CD4-positive, alpha-beta T cell treated with Interleukin-6 at 100 ng/mL for 8 hours (primary cell): ENCODE results near the gene BOD1.
"Not testable (repeated sequence)": the region's sequence is repeated elsewhere in the genome, so short reads cannot be mapped to it uniquely, and the experiment has no call there.

Experiments used
- DNase-seq: peaks from one replicate; pipeline ENCODE4 v3.0.0-alpha.2; 2020; ENCODE audit warnings: mixed read lengths, low spot score

The BOD1 gene

GRCh38 chr5:173615884-173616576 is 420 bp downstream of the BOD1 start:
- DNase-seq: peak; percentile 65

DNA sequence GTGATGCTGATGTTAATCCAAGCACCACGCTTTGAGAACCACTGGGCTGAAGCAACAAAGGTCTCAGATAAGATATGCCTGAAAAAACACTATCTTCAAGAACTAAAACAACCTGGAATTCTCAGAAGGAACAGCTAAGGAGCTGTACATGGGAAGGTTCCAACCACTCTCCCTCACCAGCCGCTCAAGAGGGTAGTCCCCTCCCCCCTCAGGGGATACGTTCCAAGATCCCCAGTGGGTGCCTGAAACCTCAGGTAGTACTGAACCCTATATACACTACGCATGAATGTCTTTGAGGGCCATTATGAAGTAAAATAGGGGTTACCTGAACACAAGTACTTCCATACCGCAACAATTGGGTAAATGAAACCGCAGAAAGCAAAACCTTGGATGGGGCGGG is 1.9 kb downstream of the BOD1 start:
- no peak for DNase-seq

DNA sequence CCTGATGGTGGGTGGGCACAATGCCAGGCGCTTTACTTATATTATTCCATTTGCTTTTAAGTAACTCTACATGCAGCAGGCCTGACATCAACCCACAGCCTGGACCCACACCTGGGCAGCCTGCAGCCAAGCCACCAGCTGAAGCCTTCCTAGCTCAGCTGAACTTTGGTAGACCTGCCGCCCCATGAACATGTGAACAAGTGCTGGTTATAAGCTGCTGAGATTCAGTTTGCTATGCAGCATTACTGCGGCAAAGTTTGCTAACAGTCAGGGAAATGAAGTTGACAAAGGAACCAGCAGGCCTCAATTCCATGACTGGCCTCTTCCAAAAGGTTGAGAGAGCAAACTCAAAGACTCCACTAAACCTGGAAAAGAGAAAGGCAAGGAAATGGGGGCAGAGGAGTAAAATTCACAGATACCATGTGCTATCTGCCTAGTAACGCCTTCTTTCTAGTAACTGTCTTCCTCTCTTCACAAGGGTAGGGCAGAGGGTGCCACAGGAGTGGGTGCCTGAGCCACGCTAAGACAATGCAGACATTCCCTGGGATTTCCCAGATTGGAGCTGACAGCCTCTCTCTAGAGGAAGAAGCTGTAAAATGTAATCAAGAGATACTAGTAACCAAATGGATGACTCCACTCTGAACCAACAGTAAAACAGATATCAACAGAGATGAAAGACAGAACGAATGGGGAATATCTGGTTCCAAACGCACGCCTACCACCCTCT is 2.9 kb downstream of the BOD1 start:
- DNase-seq: no peak

DNA sequence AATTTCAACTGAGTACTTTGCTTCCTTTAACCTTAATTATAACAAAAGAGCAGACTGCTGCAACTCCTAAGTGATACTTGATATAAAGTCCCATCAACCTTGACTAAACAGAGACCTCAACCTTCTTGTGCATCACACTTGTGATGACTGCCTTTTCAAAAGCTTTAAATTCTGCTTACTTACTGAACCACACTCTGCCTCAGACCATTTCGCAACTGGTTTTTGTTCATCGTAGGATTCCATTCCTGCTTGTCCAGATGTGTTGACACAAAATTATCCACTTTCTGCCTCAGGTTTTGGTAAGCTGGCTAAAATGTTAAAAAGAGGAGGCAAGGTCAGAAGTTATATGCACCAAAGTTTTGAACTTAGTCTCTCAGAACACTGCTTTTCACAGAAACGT is 3.5 kb downstream of the BOD1 start:
- no peak for DNase-seq

DNA sequence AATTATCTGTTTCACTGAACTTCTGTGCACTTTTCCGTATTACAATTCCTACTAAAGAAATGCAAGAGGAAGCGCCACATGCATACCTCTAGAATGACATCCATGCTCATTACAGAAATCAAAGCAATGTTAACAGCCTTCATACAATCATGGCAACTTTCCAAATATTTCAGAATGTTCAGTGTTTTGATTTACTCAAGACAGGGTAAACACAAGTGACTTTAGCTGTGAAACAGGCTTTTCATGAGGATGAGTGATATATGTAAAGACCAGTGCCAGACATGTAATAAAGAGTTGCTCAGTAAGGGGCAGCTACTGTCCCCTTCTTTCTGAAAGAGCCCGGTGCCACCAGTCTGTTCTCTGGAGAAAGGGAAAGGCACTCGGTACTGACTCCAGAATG is 4.7 kb downstream of the BOD1 start:
- no peak for DNase-seq

- DNase-seq: no peak
Observed at GRCh38 chr5:173604141-173604540, 12.3 kb downstream of the BOD1 start.

DNA sequence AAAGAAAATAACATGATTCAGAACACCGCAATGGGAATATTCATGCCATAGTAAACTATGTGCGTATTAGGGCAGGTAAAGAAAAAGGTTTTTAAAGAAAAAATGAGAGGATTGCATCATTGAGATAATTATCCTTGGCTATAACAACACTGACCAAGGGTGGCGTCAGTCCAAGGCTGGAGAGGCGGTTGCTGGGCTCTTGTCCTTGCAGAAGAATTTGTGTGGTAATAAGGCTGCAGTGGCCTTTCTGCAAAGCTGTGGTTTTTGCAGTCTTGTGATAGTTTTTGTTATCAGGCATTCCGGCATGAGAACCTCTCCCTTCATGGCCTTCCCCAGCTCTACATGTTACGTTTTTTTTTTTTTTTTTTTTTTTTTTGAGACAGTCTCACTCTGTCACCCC is 14.0 kb downstream of the BOD1 start:
- DNase-seq: no peak

DNA sequence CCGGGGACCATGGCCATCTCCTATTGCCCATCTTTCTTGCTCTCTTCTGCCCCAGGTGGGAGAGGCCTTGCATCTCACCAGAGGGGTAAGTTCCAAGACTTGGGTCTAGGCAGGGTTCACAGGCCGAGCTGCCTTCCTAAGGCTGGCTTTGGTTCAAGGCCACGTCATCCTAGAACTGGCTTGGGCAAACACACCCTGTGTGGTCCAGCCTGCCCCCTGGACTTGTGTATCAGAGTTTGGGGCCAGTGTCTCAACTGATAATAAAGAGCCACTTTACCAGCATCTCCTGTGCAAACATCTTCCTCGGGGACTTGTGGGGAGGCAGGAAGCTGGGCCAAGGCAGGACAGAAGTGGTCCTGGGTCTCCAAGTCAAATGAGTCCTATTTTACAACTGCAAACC is 17.8 kb downstream of the BOD1 start:
- no peak for DNase-seq

DNA sequence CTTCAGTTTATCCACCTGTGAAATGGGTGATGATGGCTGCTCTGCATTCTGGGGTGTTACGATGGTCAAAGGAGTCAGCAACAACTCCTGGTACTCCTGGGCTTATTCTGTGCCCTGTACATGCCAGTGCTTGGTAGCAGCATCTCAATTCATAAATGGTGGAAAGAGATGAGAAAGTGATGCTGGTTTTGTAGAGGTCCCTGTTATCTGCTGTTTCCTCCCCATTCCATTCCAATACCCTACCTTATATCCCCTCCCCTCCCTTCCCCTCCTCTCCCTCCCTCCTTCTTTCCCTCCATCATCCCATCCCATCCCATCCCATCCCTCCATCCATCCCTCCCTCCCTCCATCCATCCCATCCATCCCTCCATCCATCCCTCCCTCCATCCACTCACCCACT is 19.1 kb downstream of the BOD1 start:
- DNase-seq: no peak

DNA sequence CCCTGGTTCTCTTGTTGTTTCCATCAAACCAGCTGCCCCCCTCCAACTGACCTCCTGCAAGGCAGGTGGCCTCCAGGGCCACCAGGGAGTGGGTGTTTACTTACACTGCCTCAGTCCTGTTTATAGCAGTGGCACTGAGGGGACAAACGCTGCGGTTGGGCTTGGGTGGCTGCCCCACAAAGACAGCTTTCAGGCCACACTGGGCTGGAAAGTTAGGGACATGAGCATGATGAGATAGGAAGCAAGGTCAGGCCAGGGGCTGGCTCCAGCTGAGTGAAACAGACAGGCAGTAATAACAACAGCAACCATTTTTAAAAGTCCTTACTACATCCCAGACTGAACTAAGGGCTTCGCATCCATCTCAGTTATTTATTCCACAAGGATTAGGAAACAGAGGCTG is 20.6 kb downstream of the BOD1 start:
- DNase-seq: no peak

DNA sequence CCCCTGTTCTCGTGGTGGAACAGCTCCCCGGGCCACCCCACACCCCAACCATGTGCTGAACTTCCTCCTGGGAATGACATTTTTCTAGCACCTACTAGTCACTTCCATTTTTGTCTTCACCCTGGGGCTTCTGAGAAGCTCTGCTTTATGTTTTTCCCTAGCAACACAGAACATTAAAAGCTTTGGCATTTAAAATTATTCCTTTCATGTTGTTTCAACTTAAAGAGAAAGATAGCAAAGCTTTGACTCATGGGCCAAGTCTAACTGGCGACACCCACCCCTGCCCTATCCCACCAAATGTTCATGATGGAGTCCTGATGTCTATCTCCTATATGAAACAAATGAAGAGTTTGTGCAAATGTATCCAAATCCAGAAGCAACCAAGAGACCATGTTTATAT is 22.4 kb downstream of the BOD1 start:
- DNase-seq: no peak

DNA sequence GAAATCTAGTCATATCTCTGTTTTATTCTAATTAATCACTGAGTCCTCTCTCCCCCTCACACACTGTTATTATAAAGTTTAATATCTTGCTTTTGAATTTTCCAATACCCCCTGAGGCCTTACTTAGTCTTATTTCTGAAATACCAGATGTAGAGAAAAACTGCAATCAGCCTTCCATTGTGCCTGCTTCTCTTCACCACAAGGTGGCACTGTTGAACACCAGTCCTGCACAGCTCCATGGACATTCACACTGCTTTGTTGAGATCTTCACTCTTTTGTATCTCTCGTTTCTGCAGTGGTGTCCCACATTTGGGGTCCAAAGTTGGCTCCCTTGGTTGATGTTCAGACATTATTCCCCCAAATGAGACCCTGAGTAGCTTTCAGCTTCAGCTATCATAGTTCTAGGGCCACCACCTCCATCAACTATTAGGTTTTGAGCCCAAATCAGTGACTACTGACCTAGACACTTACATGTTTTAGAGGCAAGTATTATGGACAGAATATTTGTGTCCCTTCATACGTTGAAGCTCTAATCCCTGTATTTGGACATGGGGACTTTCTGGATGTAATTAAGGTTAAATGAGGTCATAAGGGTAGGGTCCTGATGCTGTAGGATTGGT is 24.3 kb downstream of the BOD1 start:
- no peak for DNase-seq

GRCh38 chr5:173591056-173591514 is 25.4 kb downstream of the BOD1 start:
- DNase-seq: no peak

- no peak for DNase-seq
Observed at GRCh38 chr5:173590436-173591055, 25.9 kb downstream of the BOD1 start.

GRCh38 chr5:173586133-173586532 is 30.3 kb downstream of the BOD1 start:
- DNase-seq: not testable (repeated sequence)

DNA sequence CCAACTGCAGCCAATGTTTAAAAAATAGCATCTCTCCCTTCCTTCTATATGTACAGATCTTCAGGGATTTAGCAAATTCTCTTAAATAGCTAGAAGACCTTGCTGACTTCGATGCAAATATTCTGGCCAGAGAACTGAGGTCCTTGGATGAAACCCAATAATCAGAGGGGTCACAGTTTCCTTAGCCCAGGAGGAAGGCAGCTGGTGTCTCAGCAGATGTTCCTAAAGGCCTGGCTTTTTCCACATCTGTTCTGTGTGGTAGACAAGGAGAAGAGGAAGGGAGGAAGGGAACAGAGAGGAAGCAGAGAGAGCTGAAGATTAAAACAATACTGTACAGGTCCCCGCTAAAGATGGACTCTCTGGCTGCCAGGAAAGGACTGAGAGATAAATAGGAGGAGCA is 33.1 kb downstream of the BOD1 start:
- DNase-seq: no peak

GRCh38 chr5:173582216-173583111 is 34.0 kb downstream of the BOD1 start:
- no peak for DNase-seq

DNA sequence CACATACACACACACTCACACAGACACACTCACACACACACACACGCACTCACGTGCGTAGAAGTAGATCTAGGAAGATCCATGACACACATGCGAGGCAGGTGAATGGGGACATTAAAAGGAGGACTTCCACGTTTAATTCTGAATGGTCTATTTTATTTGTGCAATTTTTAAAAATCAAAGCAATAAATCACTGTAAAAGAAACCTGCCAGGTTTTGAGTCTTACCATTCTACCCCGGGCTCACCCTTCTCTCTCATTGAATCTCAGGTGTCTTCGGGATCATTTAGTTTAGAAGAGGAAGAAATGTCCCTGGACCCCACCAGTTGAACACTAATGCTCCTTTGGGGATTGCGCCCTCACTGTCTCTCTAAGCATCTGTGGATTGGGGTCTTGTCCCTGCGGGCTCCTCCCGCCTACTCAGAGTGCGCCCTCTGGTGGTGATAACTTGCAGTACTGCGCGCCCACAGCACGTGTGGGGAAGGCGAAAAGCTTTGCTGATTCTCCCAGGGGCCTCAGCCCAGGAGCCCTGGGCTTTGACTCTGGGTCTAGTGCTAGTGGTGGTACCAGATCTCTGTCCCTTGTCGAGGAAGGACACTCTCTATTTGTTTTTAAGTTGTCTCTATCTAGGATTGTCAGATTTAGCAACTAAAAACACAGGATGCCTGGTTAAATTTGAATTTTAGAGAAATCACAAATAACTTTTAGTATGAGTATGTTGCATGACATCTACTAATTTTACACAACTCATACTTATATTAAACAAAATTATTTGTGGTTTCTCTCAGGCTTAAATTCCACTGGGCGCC is 34.8 kb downstream of the BOD1 start:
- DNase-seq: no peak

GRCh38 chr5:173578947-173579615 is 37.4 kb downstream of the BOD1 start:
- no peak for DNase-seq

DNA sequence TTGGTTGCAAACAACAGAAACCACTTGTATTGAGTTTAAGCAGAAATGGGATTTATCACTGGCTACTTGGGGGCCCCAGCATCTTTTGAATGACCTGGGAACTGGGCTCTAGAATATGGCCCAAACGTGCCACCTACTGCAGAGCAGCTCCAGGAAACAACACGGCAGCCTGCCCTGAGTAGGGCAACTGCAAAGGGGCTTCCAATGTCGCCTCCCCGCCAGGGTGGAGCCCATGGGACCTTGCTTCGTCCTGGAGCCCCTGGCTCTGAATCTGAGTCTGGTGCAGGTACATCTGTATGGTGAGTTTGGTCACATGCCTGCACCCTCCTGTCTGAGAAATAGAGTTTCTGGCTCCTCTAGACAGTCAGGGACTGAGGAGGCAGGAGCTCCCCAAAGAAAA is 38.6 kb downstream of the BOD1 start:
- no peak for DNase-seq
